SH-SY5Y (cell line): ENCODE results near the gene STUB1.

Source experiments
- GATA2 ChIP-seq: IDR thresholded peaks from 2 replicates; pipeline ENCODE4 v1.6.1; 2011; ENCODE audit warnings: mild to moderate bottlenecking, low read depth, low read length
- GATA3 ChIP-seq: IDR thresholded peaks from 2 replicates; pipeline ENCODE4 v1.6.1; 2011; ENCODE audit warnings: low read depth, mild to moderate bottlenecking, low read length, moderate library complexity

DNA sequence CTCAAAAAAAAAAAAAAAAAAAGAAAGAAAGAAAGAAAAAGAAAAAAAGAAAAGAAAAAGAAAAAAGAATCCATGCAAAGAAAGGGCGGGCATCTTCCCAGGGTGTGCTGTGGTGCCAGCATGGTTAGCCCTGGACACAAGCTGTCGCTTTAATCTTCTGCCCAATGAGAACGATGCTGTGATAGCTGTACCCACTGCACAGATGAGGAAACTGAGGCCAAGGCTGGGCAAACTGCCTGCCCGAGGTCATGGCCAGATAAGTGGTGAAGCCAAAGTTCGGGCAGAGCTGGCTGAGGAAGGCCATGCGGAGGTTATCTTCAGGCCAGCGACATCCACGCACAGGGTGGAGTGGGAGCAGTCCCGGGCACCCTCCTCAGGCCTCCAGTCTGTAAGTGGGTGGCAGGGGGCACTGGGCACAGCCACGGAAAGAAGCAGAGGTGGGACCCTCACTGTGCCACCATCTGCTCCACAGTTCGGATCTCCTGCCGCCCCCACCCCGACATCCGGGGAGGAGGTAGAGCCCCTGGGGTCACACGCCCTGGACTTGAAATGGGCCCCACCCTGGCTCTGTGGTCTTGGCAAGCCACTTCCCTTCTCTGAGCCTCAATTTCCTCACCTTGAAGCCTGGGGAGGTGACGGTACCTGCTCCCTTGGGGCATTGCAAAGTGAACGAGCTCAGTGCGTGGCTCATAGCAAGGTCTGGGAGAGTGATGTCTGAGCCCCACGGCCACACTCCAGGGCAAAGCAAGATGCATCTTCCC is 18.9 kb downstream of the STUB1 start:
- TF ChIP-seq GATA3 = no peak
- no peak for TF ChIP-seq GATA2
